GM18907 (cell line): Measurements from ENCODE around the gene CRYM.
"Not testable (repeated sequence)": the region's sequence is repeated elsewhere in the genome, so short reads cannot be mapped to it uniquely, and the experiment has no call there.

ENCODE experiments used
- ATAC-seq: cut with Tn5 transposase; IDR thresholded peaks from one replicate; pipeline ENCODE4 v1.9.1; 2021; ENCODE audit warnings: mild to moderate bottlenecking, moderate library complexity; ENCODE audit not compliant: unreplicated experiment

The CRYM gene

DNA sequence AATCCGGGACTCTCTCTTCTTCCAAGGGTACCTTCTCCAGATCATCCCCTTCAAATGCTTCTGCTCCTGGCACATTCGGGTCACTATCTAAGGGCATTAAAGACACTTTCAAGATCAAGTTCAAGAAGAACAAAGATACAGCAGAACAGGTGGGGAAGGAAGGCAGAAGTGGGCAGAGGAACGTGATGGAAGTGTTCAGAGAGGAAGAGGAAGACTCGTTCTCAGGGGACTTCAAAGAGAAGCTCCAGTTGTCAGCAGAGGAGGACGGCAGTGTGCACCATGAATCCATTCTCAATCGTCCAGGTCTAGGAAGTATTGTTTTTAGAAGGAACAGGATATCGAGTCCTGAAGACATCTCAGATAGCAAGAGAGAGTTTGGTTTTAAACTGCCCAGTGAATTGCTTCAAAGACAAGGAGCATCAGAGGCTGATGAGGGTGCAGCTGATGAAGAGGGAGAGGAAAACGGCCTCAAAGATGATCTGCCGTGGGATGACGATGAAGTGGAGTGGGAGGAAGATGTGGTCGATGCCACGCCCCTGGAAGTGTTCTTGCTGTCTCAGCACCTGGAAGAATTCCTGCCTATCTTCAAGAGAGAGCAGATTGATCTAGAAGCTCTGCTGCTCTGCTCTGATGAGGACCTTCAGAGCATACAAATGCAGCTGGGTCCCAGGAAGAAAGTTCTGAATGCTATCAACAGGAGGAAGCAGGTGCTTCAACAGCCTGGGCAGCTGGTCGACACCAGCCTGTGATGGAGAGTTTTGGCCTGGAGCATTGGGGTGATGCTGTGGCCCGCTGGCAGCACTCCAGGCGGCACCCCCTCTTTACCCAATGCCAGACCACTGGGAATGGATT is 27.8 kb downstream of the CRYM start:
- ATAC-seq: no peak

- not testable (repeated sequence) for ATAC-seq
Observed at GRCh38 chr16:21248179-21248578, 29.9 kb downstream of the CRYM start.

- no peak for ATAC-seq
Observed at GRCh38 chr16:21244518-21245215, 33.4 kb downstream of the CRYM start.

DNA sequence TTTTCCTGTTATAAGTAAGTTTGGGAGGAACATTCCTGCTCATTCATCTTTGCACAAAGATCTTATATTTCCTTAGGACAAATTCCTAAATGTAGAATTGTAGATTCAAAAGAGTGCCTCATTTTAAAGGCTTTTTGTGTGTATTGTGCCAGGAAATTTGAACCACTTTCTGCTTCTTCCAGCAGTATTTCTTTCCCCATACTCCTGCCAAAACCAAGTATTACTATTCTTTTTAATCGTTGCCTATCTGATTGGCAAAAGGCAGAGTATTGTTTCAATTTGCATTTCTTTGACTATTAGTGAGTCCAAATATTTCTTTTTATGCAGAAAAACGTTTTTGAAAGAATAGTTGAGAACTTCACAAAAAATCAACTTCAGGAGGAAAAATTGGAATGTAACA is 35.3 kb downstream of the CRYM start:
- no peak for ATAC-seq

DNA sequence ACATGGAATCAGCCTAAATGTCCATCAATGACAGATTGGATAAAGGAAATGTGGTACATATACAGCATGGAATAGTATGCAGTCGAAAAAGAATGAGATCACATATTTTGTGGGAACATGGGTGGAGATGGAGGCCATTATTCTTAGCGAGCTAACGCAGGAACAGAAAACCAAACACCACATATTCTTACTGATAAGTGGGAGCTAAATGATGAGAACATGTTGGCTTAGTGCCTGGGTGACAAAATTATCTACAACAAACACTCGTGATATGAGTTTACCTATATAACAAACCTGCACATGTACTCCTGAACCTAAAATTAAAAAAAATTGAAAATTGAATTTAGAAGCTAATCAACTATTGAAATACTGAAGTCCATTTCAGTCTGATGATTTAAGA is 38.4 kb downstream of the CRYM start:
- ATAC-seq: no peak

- ATAC-seq: no peak
Observed at GRCh38 chr16:21236831-21237230, 41.3 kb downstream of the CRYM start.

GRCh38 chr16:21235199-21235585 is 42.9 kb downstream of the CRYM start:
- ATAC-seq: no peak

GRCh38 chr16:21233521-21234150 is 44.5 kb downstream of the CRYM start, which contains the start of gene ANKS4B:
TSS of gene ANKS4B (plus strand) at chr16:21233699. CDS start at chr16:21233738, 39 bp downstream.
- no peak for ATAC-seq

- ATAC-seq: no peak
Observed at GRCh38 chr16:21233045-21233520, 45.0 kb downstream of the CRYM start.

- no peak for ATAC-seq
Observed at GRCh38 chr16:21228361-21228872, 49.7 kb downstream of the CRYM start.

DNA sequence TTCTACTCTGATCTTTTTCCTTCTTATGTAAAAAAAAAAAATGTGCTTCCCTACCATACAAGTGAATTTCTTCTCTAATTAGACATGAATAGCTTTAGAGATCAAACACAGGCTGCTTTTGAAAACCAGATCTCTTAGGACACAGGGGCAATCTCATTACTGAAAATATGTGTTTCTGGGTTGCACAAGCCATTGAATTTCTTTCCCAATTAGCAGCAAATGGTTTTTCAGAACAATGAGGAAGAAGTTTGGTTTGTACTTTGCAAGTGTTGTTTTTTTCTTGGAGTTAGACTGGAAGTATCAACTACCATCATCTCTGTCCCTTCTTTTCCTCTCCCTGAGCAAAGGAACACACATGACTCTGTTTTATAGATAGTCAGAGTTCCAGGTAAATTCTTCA is 50.2 kb downstream of the CRYM start:
- no peak for ATAC-seq

DNA sequence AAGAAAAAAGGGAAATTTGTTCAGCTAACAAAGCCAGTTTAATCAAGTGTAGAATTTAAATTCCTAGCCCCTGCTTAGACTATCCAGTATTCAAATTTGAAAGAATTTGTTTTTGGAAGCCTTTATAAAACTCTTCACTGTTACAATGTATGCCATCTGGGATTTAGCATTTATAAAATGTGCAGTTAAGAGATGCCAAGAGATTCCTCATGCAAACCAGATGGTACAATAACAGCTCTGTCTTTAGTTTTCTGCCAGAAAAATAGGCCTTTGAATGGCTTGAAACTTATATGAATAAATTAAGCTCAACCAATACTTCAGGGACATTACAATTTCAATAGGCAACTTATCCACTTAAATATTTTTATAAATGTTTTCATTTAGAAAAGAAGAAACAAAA is 51.3 kb downstream of the CRYM start:
- no peak for ATAC-seq

- ATAC-seq: no peak
Observed at GRCh38 chr16:21224800-21225199, 53.3 kb downstream of the CRYM start.

GRCh38 chr16:21223787-21224186 is 54.3 kb downstream of the CRYM start:
- ATAC-seq: no peak

DNA sequence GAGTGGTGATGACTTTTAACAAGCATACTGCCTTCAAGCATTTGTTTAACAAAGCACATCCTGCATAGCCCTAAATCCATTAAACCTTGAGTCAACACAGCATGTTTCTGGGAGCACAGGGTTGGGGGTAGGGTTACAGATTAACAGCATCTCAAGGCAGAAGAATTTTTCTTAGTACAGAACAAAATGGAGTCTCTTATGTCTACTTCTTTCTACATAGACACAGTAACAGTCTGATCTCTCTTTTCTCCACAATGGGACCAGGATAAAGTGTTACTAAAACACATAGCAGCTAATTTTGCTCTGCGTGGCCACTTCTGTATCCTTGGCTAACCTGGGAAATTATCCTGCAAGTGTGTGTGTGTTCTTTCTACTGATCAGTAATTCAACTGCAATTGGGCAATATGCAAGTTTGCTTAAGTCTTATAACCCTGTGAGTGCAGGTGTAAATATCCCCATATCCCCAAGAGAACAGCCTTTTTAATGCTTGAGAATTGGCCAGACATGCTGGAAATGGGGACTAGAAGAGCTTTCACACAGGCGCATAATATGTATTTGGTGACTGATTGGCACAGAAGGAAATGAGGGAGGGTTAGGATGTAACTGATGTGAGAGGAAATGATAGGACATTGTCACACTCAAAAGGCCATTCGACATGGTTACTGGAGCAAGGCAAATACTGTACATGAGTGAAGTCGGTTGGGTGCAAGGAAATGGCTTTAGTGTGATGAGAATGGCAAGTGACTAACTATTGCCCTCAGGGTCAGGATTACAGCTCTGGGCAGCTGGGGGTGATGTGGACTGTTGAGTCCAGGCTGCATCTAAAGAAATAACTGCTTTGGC is 55.4 kb downstream of the CRYM start:
- no peak for ATAC-seq

DNA sequence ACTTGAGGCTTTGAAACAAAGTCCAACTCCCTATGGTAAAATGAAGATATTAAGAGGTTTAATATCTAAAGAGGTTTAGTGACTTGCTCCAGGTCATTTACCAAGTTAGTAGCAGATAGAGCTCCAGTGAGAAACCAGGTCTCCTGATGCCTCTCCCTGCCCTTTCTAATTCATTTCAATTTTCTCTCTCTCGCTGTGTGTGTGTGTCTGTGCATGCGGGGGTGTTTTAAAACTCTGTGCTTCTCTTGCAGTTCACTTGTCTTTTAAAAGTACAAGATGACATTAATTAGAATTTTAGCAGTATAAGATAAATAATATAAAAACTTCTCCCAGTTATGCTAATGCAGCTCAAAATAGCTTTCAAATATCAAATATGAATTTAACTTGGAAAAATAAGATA is 58.5 kb downstream of the CRYM start:
- ATAC-seq: no peak

GRCh38 chr16:21218153-21218552 is 59.9 kb downstream of the CRYM start:
- no peak for ATAC-seq

DNA sequence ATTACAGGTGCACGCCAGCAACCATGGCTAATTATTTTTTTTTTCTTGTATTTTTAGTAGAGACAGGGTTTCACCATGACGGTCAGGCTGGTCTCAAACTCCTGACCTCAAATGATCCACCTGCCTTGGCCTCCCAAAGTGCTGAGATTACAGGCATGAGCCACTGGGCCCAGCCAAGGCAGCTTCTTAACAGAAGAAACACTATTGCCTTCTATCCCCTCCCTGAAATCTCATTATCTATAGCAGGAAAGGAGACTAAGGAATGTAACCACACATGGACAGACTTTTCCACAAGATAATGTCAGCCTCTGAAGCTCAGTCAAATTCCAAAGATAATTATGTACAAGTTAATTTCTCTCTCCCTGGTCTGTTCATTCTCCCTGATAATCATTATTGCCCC is 61.0 kb downstream of the CRYM start:
- no peak for ATAC-seq

DNA sequence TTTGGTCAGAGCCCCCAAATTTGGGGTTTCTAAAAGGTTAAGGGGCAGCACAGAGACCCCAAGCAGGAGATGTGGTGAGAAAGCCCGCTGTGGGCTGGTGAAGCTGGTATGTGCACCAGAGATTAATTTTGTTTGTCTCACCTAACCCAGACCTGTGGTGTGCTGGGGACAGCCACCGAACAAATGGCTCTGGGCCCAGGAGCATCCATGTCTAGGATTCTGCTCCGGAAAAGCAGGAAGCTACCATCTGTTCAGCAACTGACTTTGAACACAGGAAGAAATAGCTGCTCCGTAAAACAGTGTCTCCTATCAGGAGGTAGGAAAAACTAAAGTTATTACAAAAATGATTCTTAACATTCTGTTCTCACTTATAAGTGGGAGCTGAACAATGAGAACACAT is 64.0 kb downstream of the CRYM start:
- ATAC-seq: no peak

GRCh38 chr16:21211486-21211885 is 66.6 kb downstream of the CRYM start, which contains the start of gene ZP2:
TSS of gene ZP2 (minus strand) at chr16:21211574. CDS start at chr16:21211547, 27 bp downstream.
- no peak for ATAC-seq
